HepG2 (cell line): ENCODE data around the gene TBKBP1. TPM values are rescaled to one million over a fixed set of nuclear protein-coding genes. Genes with fewer than 3 reads are reported as not detected.

Source experiments
- FOXP1 ChIP-seq, 2 experiments: fragments of 450-650 bp in 1 of 2; IDR thresholded peaks; 2 replicates each; pipeline ENCODE4 v1.6.1; 2017 to 2018; ENCODE audit warnings: antibody characterized with exemption in 1 of 2
- GLI4 ChIP-seq: sonication (generic); formaldehyde crosslinking; IDR thresholded peaks from 2 replicates; pipeline ENCODE4 v1.5.1; 2020; ENCODE audit warnings: missing genetic modification reagents, mild to moderate bottlenecking, moderate library complexity, borderline replicate concordance
- GMEB2 ChIP-seq: IDR thresholded peaks from 2 replicates; pipeline ENCODE4 v1.6.1; 2016; ENCODE audit warnings: missing biosample characterization, missing genetic modification reagents, low read depth
- HIC2 ChIP-seq: sonication (generic); formaldehyde crosslinking; IDR thresholded peaks from 2 replicates; pipeline ENCODE4 v1.9.0; 2022; ENCODE audit warnings: low read depth, missing genetic modification reagents
- HOXA5 ChIP-seq: sonication (generic); formaldehyde crosslinking; IDR thresholded peaks from 2 replicates; pipeline ENCODE4 v1.4.0; 2020; ENCODE audit warnings: missing genetic modification reagents
- ISL2 ChIP-seq: sonication (generic); formaldehyde crosslinking; IDR thresholded peaks from 2 replicates; pipeline ENCODE4 v1.5.0; 2020; ENCODE audit warnings: missing genetic modification reagents
- ZNF20 ChIP-seq: sonication (generic); formaldehyde crosslinking; IDR thresholded peaks from 2 replicates; pipeline ENCODE4 v1.4.0; 2020; ENCODE audit warnings: mild to moderate bottlenecking, moderate library complexity, missing genetic modification reagents
- ZNF414 ChIP-seq: sonication (generic); formaldehyde crosslinking; IDR thresholded peaks from 2 replicates; pipeline ENCODE4 v1.5.0; 2020; ENCODE audit warnings: missing genetic modification reagents
- polyA plus RNA-seq, 8 experiments: library from polyadenylated mRNA; depleted of rRNA in 3 of 8; stranded (reverse) in 7 of 8; unstranded in 1 of 8; fragments of >200 nt; fragmentation: Illumina TruSeq in 4 of 8; extraction: Trizol in 4 of 8; gene quantifications; 2 replicates each; pipeline versions ENCODE4 v1.2.1 to v1.2.3, GENCODE V29; 2011 to 2016; ENCODE audit warnings: low read depth in 4 of 8, missing spikeins in 1 of 8, mixed read lengths in 1 of 8; ENCODE audit not compliant: insufficient read depth in 1 of 8
- total RNA-seq, 5 experiments: library from RNA; depleted of rRNA; stranded (reverse); fragments of >200 nt; fragmentation: Illumina TruSeq; extraction: Trizol; gene quantifications; 2 replicates each; pipeline ENCODE4 v1.2.3, GENCODE V29; 2016; ENCODE audit warnings: low read depth in 1 of 5
- TF ChIP-seq, protein P1 (sequence below): sonication (generic); formaldehyde crosslinking; IDR thresholded peaks from 2 replicates; pipeline ENCODE4 v1.5.1; 2020; ENCODE audit warnings: mild to moderate bottlenecking, missing genetic modification reagents, borderline replicate concordance
- TF ChIP-seq, protein P2 (sequence below), 2 experiments: sonication (generic) in 1 of 2; formaldehyde crosslinking in 1 of 2; IDR thresholded peaks; 2 replicates each; pipeline versions ENCODE4 v1.6.1 to v1.9.0; 2014 to 2022; ENCODE audit warnings: antibody characterized with exemption in 1 of 2, borderline replicate concordance in 1 of 2, inconsistent platforms in 1 of 2, low read depth in 1 of 2, missing genetic modification reagents in 1 of 2

Gene TBKBP1
- total and polyA plus RNA-seq, 2 of the 13 experiments (the other 11 are each of a cell fraction or from before 2014, with no cell fraction given), result 2.6 to 7.0 TPM

- TF ChIP-seq, protein P1, sequence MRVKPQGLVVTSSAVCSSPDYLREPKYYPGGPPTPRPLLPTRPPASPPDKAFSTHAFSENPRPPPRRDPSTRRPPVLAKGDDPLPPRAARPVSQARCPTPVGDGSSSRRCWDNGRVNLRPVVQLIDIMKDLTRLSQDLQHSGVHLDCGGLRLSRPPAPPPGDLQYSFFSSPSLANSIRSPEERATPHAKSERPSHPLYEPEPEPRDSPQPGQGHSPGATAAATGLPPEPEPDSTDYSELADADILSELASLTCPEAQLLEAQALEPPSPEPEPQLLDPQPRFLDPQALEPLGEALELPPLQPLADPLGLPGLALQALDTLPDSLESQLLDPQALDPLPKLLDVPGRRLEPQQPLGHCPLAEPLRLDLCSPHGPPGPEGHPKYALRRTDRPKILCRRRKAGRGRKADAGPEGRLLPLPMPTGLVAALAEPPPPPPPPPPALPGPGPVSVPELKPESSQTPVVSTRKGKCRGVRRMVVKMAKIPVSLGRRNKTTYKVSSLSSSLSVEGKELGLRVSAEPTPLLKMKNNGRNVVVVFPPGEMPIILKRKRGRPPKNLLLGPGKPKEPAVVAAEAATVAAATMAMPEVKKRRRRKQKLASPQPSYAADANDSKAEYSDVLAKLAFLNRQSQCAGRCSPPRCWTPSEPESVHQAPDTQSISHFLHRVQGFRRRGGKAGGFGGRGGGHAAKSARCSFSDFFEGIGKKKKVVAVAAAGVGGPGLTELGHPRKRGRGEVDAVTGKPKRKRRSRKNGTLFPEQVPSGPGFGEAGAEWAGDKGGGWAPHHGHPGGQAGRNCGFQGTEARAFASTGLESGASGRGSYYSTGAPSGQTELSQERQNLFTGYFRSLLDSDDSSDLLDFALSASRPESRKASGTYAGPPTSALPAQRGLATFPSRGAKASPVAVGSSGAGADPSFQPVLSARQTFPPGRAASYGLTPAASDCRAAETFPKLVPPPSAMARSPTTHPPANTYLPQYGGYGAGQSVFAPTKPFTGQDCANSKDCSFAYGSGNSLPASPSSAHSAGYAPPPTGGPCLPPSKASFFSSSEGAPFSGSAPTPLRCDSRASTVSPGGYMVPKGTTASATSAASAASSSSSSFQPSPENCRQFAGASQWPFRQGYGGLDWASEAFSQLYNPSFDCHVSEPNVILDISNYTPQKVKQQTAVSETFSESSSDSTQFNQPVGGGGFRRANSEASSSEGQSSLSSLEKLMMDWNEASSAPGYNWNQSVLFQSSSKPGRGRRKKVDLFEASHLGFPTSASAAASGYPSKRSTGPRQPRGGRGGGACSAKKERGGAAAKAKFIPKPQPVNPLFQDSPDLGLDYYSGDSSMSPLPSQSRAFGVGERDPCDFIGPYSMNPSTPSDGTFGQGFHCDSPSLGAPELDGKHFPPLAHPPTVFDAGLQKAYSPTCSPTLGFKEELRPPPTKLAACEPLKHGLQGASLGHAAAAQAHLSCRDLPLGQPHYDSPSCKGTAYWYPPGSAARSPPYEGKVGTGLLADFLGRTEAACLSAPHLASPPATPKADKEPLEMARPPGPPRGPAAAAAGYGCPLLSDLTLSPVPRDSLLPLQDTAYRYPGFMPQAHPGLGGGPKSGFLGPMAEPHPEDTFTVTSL (CRISPR knock-in tag), result peak; percentile 79; the same call in 1 of the 2 replicates
- 0 out of 2 replicates have a peak, but pooled peaks have one; percentile 40 for TF ChIP-seq HIC2
- TF ChIP-seq ZNF20 (CRISPR knock-in tag), result peak; percentile 50; the same call in 1 of the 2 replicates
- TF ChIP-seq ISL2, result peak; percentile 10; the same call in 1 of the 2 replicates
- no peak; the same call in 1 of the 2 replicates for TF ChIP-seq GMEB2 (CRISPR knock-in tag)
- peak; percentile 98 for TF ChIP-seq ZNF414 (CRISPR knock-in tag)
- TF ChIP-seq GLI4 (CRISPR knock-in tag), result no peak
- no peak for TF ChIP-seq FOXP1 (IDR thresholded peaks at IDR 0.05)
- no peak for TF ChIP-seq FOXP1 (CRISPR knock-in tag; IDR thresholded peaks at IDR 0.05)
- TF ChIP-seq HOXA5 (CRISPR knock-in tag), result peak; percentile 93
- TF ChIP-seq, protein P2, sequence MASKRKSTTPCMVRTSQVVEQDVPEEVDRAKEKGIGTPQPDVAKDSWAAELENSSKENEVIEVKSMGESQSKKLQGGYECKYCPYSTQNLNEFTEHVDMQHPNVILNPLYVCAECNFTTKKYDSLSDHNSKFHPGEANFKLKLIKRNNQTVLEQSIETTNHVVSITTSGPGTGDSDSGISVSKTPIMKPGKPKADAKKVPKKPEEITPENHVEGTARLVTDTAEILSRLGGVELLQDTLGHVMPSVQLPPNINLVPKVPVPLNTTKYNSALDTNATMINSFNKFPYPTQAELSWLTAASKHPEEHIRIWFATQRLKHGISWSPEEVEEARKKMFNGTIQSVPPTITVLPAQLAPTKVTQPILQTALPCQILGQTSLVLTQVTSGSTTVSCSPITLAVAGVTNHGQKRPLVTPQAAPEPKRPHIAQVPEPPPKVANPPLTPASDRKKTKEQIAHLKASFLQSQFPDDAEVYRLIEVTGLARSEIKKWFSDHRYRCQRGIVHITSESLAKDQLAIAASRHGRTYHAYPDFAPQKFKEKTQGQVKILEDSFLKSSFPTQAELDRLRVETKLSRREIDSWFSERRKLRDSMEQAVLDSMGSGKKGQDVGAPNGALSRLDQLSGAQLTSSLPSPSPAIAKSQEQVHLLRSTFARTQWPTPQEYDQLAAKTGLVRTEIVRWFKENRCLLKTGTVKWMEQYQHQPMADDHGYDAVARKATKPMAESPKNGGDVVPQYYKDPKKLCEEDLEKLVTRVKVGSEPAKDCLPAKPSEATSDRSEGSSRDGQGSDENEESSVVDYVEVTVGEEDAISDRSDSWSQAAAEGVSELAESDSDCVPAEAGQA (IDR thresholded peaks at IDR 0.05; ENCODE audit: low read depth), result peak; percentile 81
- TF ChIP-seq, protein P2 (CRISPR knock-in tag; IDR thresholded peaks at IDR 0.05; ENCODE audit: borderline replicate concordance), result peak; percentile 84
These were observed 44.6 kb upstream of the TBKBP1 start, which contains the start of gene KPNB1 (continued) for GRCh38 chr17:47649153-47649971.
